Tibial nerve (tissue), 4 donors: ENCODE data around the gene CLEC3A. TPM values are rescaled to one million over a fixed set of nuclear protein-coding genes. Genes with fewer than 3 reads are reported as not detected.

ENCODE experiments used
- DNase-seq, 2 donors: peaks; one replicate each; pipeline ENCODE4 v3.0.0-alpha.2; 2019; ENCODE audit warnings: low spot score in 2 of 2
- H3K27ac ChIP-seq, 4 donors: fragments of 200-600 bp; sonication (generic) in 3 of 4; one replicate each; pipeline ENCODE4 v1.5.1; 2017 to 2019; ENCODE audit warnings: mild to moderate bottlenecking in 1 of 4
- H3K27me3 ChIP-seq, 2 donors: fragments of 200-600 bp; sonication (generic) in 1 of 2; one replicate each; pipeline versions ENCODE4 v1.5.1 to v1.6.0; 2017 to 2019
- H3K36me3 ChIP-seq, 3 donors: fragments of 200-600 bp; sonication (generic); one replicate each; pipeline ENCODE4 v1.5.1; 2018 to 2019
- H3K4me1 ChIP-seq, 4 donors: fragments of 200-600 bp; sonication (generic) in 3 of 4; one replicate each; pipeline ENCODE4 v1.5.1; 2017 to 2019
- H3K4me3 ChIP-seq, 4 donors: fragments of 200-600 bp; sonication (generic) in 3 of 4; one replicate each; pipeline ENCODE4 v1.5.1; 2017 to 2019; ENCODE audit warnings: mild to moderate bottlenecking in 1 of 4, moderate library complexity in 1 of 4
- H3K9me3 ChIP-seq, 4 donors: fragments of 200-600 bp; sonication (generic) in 3 of 4; one replicate each; pipeline ENCODE4 v1.5.1; 2017 to 2019
- CTCF ChIP-seq, 5 experiments: fragments of 200-600 bp in 3 of 5; fragments of 450-650 bp in 2 of 5; sonication (generic) in 3 of 5; IDR thresholded peaks; one replicate each; pipeline ENCODE4 v1.5.1; 2016 to 2019; ENCODE audit warnings: antibody characterized with exemption in 5 of 5, mild to moderate bottlenecking in 3 of 5, moderate library complexity in 2 of 5
- EP300 ChIP-seq, 2 donors: sonication (generic); formaldehyde crosslinking; IDR thresholded peaks; one replicate each; pipeline ENCODE4 v1.6.1; 2017; ENCODE audit warnings: antibody characterized with exemption in 2 of 2, mild to moderate bottlenecking in 1 of 2
- POLR2A ChIP-seq, 2 donors: fragments of 450-650 bp; IDR thresholded peaks; one replicate each; pipeline ENCODE4 v1.6.1; 2017; ENCODE audit warnings: antibody characterized with exemption in 2 of 2, mild to moderate bottlenecking in 2 of 2, moderate library complexity in 2 of 2
- WGBS, 2 donors: methylation state at CpG; one replicate each; pipeline ENCODE4 v1.1.5; 2018; 5-methylcytosine and 5-hydroxymethylcytosine counted together
- total RNA-seq, 4 donors: library from RNA; depleted of rRNA; stranded (reverse); fragments of >200 nt; gene quantifications; one replicate each; pipeline ENCODE4 v1.1.0, GENCODE V29; 2016

The CLEC3A gene
- total RNA-seq, 4 donors from 2014 or later, result not detected

- 80 to 92% methylated on average over 4 of the region's 4 CpGs for WGBS, 2 donors
- Histone ChIP-seq H3K4me3 (no peak overlapping the region), H3K4me1 (peaks cover 0 to 8% (median 0%) of the 10 kb centered on the region in 4 donors), H3K9me3 (no peaks in the 10 kb centered on the region), H3K36me3 (no peaks in the 10 kb centered on the region), H3K27me3 (no peaks in the 10 kb centered on the region), H3K27ac (no peak overlapping the region)
- no peak for TF ChIP-seq POLR2A (IDR thresholded peaks at IDR 0.05)
- no peak for TF ChIP-seq CTCF (IDR thresholded peaks at IDR 0.05)
- no peak for TF ChIP-seq EP300 (IDR thresholded peaks at IDR 0.05)
- DNase-seq, result no peak
These were observed 17.8 kb upstream of the CLEC3A start for GRCh38 chr16:78004517-78004916.

GRCh38 chr16:78005881-78006280 lies 16.5 kb upstream of the CLEC3A start:
- TF ChIP-seq EP300 (IDR thresholded peaks at IDR 0.05) (no peak), POLR2A (IDR thresholded peaks at IDR 0.05) (no peak), CTCF (IDR thresholded peaks at IDR 0.05) (no peak)
- 75 to 82% methylated on average over 5 of the region's 5 CpGs for WGBS, 2 donors

GRCh38 chr16:78007121-78007520 lies 15.2 kb upstream of the CLEC3A start:
- H3K27ac ChIP-seq, result no peak overlapping the region
- peaks cover 0 to 8% of the 10 kb centered on the region in 2 donors for H3K27me3 ChIP-seq
- H3K9me3 ChIP-seq, result no peaks in the 10 kb centered on the region
- no peaks in the 10 kb centered on the region for H3K36me3 ChIP-seq
- H3K4me3 ChIP-seq, result no peak overlapping the region
- 58 to 60% methylated on average over 3 of the region's 3 CpGs for WGBS, 2 donors
- TF ChIP-seq CTCF (IDR thresholded peaks at IDR 0.05), result no peak
- no peak for TF ChIP-seq POLR2A (IDR thresholded peaks at IDR 0.05)
- TF ChIP-seq EP300 (IDR thresholded peaks at IDR 0.05), result no peak
- H3K4me1 ChIP-seq, result peaks cover 0 to 8% (median 0%) of the 10 kb centered on the region in 4 donors
- no peak for DNase-seq

More at GRCh38 chr16:78005881-78006280, 16.5 kb upstream of the CLEC3A start:
- Histone ChIP-seq H3K27ac (no peak overlapping the region), H3K4me3 (no peak overlapping the region), H3K9me3 (no peaks in the 10 kb centered on the region), H3K36me3 (no peaks in the 10 kb centered on the region), H3K27me3 (no peaks in the 10 kb centered on the region), H3K4me1 (peaks cover 0 to 8% (median 0%) of the 10 kb centered on the region in 4 donors)
- DNase-seq, result no peak

GRCh38 chr16:78024159-78024558 lies 1.8 kb downstream of the CLEC3A start:
- no peak for DNase-seq
- Histone ChIP-seq H3K27me3 (no peaks in the 10 kb centered on the region), H3K27ac (no peak overlapping the region), H3K4me3 (no peak overlapping the region), H3K36me3 (no peaks in the 10 kb centered on the region), H3K9me3 (no peaks in the 10 kb centered on the region), H3K4me1 (no peaks in the 10 kb centered on the region)
- TF ChIP-seq EP300 (IDR thresholded peaks at IDR 0.05) (no peak), CTCF (IDR thresholded peaks at IDR 0.05) (no peak), POLR2A (IDR thresholded peaks at IDR 0.05) (no peak)
- 86 to 87% methylated on average over 5 of the region's 5 CpGs for WGBS, 2 donors

GRCh38 chr16:78025631-78026030 lies 3.3 kb downstream of the CLEC3A start:
- no peaks in the 10 kb centered on the region for H3K4me1 ChIP-seq
- H3K27me3 ChIP-seq, result no peaks in the 10 kb centered on the region
- no peak overlapping the region for H3K27ac ChIP-seq
- no peak for TF ChIP-seq CTCF (IDR thresholded peaks at IDR 0.05)
- no peak for TF ChIP-seq EP300 (IDR thresholded peaks at IDR 0.05)
- no peak for TF ChIP-seq POLR2A (IDR thresholded peaks at IDR 0.05)
- H3K36me3 ChIP-seq, result no peaks in the 10 kb centered on the region
- H3K9me3 ChIP-seq, result no peaks in the 10 kb centered on the region
- no peak for DNase-seq
- WGBS, 2 donors, result 92 to 100% methylated on average over 1 of the region's 1 CpG
- H3K4me3 ChIP-seq, result no peak overlapping the region
